Measurements from ENCODE around the gene MVP. TPM values are rescaled to one million over a fixed set of nuclear protein-coding genes. Genes with fewer than 3 reads are reported as not detected.
A peak's percentile ranks its signal among the peaks of the same experiment; 100 is the strongest.
"Not testable (repeated sequence)": the region's sequence is repeated elsewhere in the genome, so short reads cannot be mapped to it uniquely, and the experiment has no call there.

MVP gene
- total RNA-seq, 4 donors from 2014 or later: 40.3 to 77.5 (median 47.6) TPM

GRCh38 chr16:29779474-29779873 is 40.8 kb upstream of the MVP start:
- H3K27ac ChIP-seq: no peak overlapping the region
- H3K9me3 ChIP-seq: no peaks in the 10 kb centered on the region
- H3K36me3 ChIP-seq: no peaks in the 10 kb centered on the region
- H3K27me3 ChIP-seq: peaks cover 0 to 5% (median 4%) of the 10 kb centered on the region in 3 donors
- intact Hi-C loops (cut with DNase I; ENCODE audit: low total_unique reads): no loop called here
- H3K4me1 ChIP-seq: no peaks in the 10 kb centered on the region
- TF ChIP-seq, protein P1, sequence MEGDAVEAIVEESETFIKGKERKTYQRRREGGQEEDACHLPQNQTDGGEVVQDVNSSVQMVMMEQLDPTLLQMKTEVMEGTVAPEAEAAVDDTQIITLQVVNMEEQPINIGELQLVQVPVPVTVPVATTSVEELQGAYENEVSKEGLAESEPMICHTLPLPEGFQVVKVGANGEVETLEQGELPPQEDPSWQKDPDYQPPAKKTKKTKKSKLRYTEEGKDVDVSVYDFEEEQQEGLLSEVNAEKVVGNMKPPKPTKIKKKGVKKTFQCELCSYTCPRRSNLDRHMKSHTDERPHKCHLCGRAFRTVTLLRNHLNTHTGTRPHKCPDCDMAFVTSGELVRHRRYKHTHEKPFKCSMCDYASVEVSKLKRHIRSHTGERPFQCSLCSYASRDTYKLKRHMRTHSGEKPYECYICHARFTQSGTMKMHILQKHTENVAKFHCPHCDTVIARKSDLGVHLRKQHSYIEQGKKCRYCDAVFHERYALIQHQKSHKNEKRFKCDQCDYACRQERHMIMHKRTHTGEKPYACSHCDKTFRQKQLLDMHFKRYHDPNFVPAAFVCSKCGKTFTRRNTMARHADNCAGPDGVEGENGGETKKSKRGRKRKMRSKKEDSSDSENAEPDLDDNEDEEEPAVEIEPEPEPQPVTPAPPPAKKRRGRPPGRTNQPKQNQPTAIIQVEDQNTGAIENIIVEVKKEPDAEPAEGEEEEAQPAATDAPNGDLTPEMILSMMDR (IDR thresholded peaks at IDR 0.05 in 4 of 5, conservative IDR thresholded peaks at IDR 0.05 in 1 of 5): no peak
- TF ChIP-seq POLR2A (IDR thresholded peaks at IDR 0.05): no peak
- in situ Hi-C loops (cut with MboI; ENCODE audit: low sequenced_read_pairs in 4 of 4): no loop called here
- ATAC-seq (no peak), DNase-seq (no peak)
- H3K4me3 ChIP-seq: no peak overlapping the region

- H3K4me1 ChIP-seq; H3K36me3 ChIP-seq; H3K9me3 ChIP-seq; H3K27ac ChIP-seq; DNase-seq; ATAC-seq; intact Hi-C loops (cut with DNase I; ENCODE audit: low total_unique reads); H3K27me3 ChIP-seq; H3K4me3 ChIP-seq: not testable (repeated sequence)
- in situ Hi-C loops (cut with MboI; ENCODE audit: low sequenced_read_pairs in 4 of 4): loop anchor here in 1 of 4 donors (10.0 kb wide), 1 partner anchor 69 kb away; no protein-coding TSS in a partner anchor
Measured at GRCh38 chr16:29783094-29783953, 36.9 kb upstream of the MVP start.

DNA sequence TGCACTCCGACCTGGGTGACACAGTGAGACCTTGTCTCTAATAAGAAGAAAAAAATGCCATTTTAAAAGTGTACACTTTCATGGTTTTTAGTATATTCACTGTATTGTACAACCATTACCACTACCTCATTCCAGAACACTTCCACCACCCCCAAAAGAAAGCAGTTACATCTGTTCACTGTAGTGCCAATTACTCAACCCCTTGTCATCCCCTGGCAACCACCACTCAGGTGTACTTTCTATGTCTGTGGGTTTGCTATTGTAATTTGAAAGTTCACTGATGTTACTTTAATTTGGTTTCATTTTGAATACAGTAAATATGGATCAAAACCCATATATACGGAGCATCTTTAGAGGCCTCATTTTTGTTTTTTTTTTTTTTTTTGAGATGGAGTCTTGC is 36.1 kb upstream of the MVP start:
- Histone ChIP-seq H3K36me3 (no peaks in the 10 kb centered on the region), H3K27me3 (peaks cover 0 to 5% (median 3%) of the 10 kb centered on the region in 3 donors), H3K4me3 (no peak overlapping the region), H3K9me3 (no peaks in the 10 kb centered on the region), H3K27ac (no peak overlapping the region), H3K4me1 (peaks cover 0 to 9% of the 10 kb centered on the region in 2 donors)
- TF ChIP-seq, protein P1 (IDR thresholded peaks at IDR 0.05 in 4 of 5, conservative IDR thresholded peaks at IDR 0.05 in 1 of 5): no peak
- TF ChIP-seq POLR2A (IDR thresholded peaks at IDR 0.05): no peak
- DNase-seq: no peak
- no peak for ATAC-seq
- in situ Hi-C loops (cut with MboI; ENCODE audit: low sequenced_read_pairs in 4 of 4) (loop anchor here in 1 of 4 donors (10.0 kb wide), 1 partner anchor 69 kb away; no protein-coding TSS in a partner anchor), intact Hi-C loops (cut with DNase I; ENCODE audit: low total_unique reads) (no loop called here)

- in situ Hi-C loops (cut with MboI; ENCODE audit: low sequenced_read_pairs in 4 of 4): loop anchor here in 1 of 4 donors (10.0 kb wide), 1 partner anchor 70 kb away; no protein-coding TSS in a partner anchor
- ATAC-seq (peak; percentile 76 to 83), DNase-seq (peak; percentile 37 to 57)
- H3K4me3 ChIP-seq: peak overlapping the region; percentile 27 to 57 (median 35)
- peaks cover 6 to 15% of the 10 kb centered on the region in 2 donors for H3K4me1 ChIP-seq
- intact Hi-C loops (cut with DNase I; ENCODE audit: low total_unique reads): no loop called here
- peaks cover 0 to 5% (median 0%) of the 10 kb centered on the region in 3 donors for H3K27me3 ChIP-seq
- H3K27ac ChIP-seq: no peak overlapping the region
- TF ChIP-seq, protein P1 (IDR thresholded peaks at IDR 0.05 in 4 of 5, conservative IDR thresholded peaks at IDR 0.05 in 1 of 5): peak; percentile 71 to 90 (median 77)
- no peak for TF ChIP-seq POLR2A (IDR thresholded peaks at IDR 0.05)
- no peaks in the 10 kb centered on the region for H3K9me3 ChIP-seq
- H3K36me3 ChIP-seq: no peaks in the 10 kb centered on the region
Measured at GRCh38 chr16:29784901-29785500, 35.3 kb upstream of the MVP start.

DNA sequence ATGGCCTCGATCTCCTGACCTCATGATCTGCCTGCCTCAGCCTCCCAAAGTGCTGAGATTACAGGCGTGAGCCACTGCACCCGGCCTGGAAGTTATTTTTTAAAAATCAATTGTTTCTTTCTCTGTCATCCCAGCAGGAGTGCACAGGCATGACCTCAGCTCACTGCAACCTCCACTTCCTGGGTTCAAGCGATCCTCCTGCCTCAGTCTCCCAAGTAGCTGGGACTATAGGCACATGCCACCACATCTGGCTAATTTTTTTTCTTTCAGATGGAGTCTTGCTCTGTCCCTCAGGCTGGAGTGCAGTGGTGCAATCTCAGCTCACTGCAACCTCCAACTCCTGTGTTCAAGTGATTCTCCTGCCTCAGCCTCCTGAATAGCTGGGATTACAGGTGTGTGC is 33.1 kb upstream of the MVP start:
- H3K36me3 ChIP-seq; H3K9me3 ChIP-seq; H3K27me3 ChIP-seq; DNase-seq; H3K27ac ChIP-seq; ATAC-seq; H3K4me3 ChIP-seq; intact Hi-C loops (cut with DNase I; ENCODE audit: low total_unique reads): not testable (repeated sequence)
- peaks cover 18 to 29% of the 10 kb centered on the region in 2 donors for H3K4me1 ChIP-seq
- in situ Hi-C loops (cut with MboI; ENCODE audit: low sequenced_read_pairs in 4 of 4): loop anchor here in 1 of 4 donors (10.0 kb wide), 1 partner anchor 72 kb away; no protein-coding TSS in a partner anchor
